ENCODE measurements around the gene HSPA12A. TPM values are rescaled to one million over a fixed set of nuclear protein-coding genes. Genes with fewer than 3 reads are reported as not detected.

HSPA12A gene
- total and polyA plus RNA-seq, 2 experiments from 2014 or later, result 8.3 to 9.6 TPM

DNA sequence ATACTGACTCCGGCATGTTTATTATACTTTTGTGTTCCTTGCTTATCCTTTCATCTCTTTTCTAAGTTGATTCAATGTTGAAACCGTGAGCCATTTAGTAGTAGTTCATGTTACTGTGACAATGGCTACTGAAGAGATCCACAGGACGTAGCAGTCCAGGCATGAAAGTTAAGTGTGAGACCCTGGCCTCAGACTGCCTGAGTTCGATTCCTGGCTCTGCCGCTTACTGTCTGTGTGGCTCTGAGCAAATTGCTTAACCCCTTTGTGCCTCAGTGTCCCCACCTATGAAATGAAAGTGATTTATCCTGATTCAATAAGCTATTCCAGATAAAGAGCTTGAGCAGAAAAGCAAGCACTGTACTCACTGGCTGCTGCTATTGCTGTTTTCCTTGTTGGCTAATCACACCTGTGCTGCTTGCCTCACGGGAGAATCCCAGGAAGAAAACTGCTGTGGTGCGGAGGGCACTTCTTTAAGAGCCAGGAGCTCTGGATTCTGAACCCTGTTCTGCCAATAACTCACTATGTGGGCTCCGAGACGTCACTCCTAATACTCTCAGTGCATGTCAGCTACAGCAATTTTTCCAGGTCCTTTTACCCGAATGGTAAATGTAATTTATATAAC is 83.2 kb downstream of the HSPA12A start:
- H3K4me1 ChIP-seq (ENCODE audit: low read depth), result no peaks in the 10 kb centered on the region
- no peak for DNase-seq (ENCODE audit: low read depth in 1 of 2, low spot score in 1 of 2)
- H3K27ac ChIP-seq, result no peak overlapping the region
- no peak overlapping the region for H3K4me3 ChIP-seq
- H3K36me3 ChIP-seq, result no peaks in the 10 kb centered on the region
- no peaks in the 10 kb centered on the region for H3K27me3 ChIP-seq
- no peaks in the 10 kb centered on the region for H3K9me3 ChIP-seq (ENCODE audit: low read depth)
- no peak for TF ChIP-seq CTCF (IDR thresholded peaks at IDR 0.05; ENCODE audit: low read depth, low read length)

DNA sequence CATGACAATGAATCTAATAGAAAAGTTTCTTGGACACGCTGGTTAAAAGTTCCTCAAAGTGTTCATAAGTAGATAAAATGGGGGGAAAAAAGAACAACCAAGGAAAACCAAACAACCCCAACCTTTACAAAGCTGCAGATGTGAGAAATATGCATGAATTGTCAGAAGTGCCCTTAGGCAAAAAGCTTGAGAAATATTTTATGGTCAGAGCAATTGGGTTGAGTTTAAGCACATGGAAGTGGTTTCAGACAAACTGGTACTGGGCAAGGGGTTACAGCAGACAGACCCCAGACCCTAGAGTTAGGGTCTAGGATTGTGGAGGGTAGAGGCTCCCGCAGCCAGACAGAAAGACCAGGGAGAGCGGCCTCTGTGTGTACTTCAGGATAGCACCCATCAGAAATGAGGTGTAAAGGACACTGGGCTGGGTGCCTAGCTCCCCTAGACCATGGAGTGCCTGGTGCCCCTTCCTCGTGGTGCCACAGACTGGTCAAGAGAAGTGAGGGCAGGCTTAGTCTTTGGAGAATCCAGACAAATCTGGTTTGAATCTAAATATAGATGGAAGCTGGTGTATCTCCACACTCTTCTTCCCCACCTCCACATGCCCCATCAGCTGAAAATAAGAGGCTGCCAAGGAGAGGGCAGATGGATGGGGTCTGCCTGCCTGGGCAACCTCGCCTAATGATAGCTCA is 84.4 kb downstream of the HSPA12A start:
- no peaks in the 10 kb centered on the region for H3K36me3 ChIP-seq
- H3K27me3 ChIP-seq, result no peaks in the 10 kb centered on the region
- H3K4me3 ChIP-seq, result no peak overlapping the region
- H3K9me3 ChIP-seq (ENCODE audit: low read depth), result no peaks in the 10 kb centered on the region
- H3K4me1 ChIP-seq (ENCODE audit: low read depth), result no peaks in the 10 kb centered on the region
- no peak overlapping the region for H3K27ac ChIP-seq
- no peak for TF ChIP-seq CTCF (IDR thresholded peaks at IDR 0.05; ENCODE audit: low read depth, low read length)
- no peak for DNase-seq (ENCODE audit: low read depth in 1 of 2, low spot score in 1 of 2)

GRCh38 chr10:116656044-116656443 is 86.3 kb downstream of the HSPA12A start:
- Histone ChIP-seq H3K4me1 (ENCODE audit: low read depth) (no peaks in the 10 kb centered on the region), H3K27me3 (no peaks in the 10 kb centered on the region), H3K36me3 (no peaks in the 10 kb centered on the region), H3K9me3 (ENCODE audit: low read depth) (no peaks in the 10 kb centered on the region), H3K27ac (no peak overlapping the region), H3K4me3 (no peak overlapping the region)
- TF ChIP-seq CTCF (IDR thresholded peaks at IDR 0.05; ENCODE audit: low read depth, low read length), result no peak
- DNase-seq (ENCODE audit: low read depth in 1 of 2, low spot score in 1 of 2), result no peak

DNA sequence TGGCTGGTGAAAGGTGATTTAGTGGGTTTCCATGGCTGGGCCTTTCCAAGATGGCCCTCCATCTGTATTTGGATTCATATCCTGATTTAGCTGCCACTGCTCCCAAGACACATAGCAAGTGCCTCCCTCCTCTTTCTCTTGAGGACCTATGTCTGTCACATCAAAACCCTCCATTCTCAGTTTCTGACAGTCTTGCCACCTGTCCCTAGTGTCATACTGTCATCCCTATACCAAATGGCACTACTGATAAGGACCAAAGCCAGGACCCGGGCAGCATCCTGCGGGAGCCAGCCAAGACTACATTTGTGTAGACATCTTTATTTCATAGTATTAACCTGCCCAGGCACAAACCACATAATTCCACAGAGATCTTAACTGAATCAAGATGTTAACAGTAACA is 86.8 kb downstream of the HSPA12A start:
- Histone ChIP-seq H3K4me3 (no peak overlapping the region), H3K9me3 (ENCODE audit: low read depth) (no peaks in the 10 kb centered on the region), H3K4me1 (ENCODE audit: low read depth) (no peaks in the 10 kb centered on the region), H3K27me3 (no peaks in the 10 kb centered on the region), H3K36me3 (no peaks in the 10 kb centered on the region), H3K27ac (no peak overlapping the region)
- no peak for TF ChIP-seq CTCF (IDR thresholded peaks at IDR 0.05; ENCODE audit: low read depth, low read length)
- no peak for DNase-seq (ENCODE audit: low read depth in 1 of 2, low spot score in 1 of 2)

DNA sequence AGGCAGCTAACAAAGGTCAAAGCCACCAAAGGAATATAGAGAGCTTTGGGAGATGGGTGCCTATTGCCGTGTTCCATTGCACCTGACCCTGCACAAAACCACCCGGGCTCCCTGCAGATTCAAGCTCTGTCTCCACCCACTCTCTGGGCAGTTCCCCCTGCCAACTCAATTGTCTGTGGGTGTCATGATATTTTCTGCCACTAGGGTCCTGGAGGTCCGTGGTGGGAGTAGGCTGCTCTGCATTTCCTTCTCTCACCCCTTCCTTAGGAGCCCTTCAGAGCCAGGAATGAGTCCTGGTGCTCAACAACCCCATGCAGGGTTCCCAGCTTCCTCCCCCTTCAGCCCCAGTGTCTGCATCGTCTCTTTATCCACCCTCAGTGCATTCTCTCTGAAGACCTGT is 87.5 kb downstream of the HSPA12A start:
- TF ChIP-seq CTCF (IDR thresholded peaks at IDR 0.05; ENCODE audit: low read depth, low read length), result peak; percentile 21
- Histone ChIP-seq H3K36me3 (no peaks in the 10 kb centered on the region), H3K9me3 (ENCODE audit: low read depth) (no peaks in the 10 kb centered on the region), H3K27me3 (no peaks in the 10 kb centered on the region), H3K4me3 (no peak overlapping the region), H3K4me1 (ENCODE audit: low read depth) (no peaks in the 10 kb centered on the region), H3K27ac (no peak overlapping the region)
- no peak for DNase-seq (ENCODE audit: low read depth in 1 of 2, low spot score in 1 of 2)
